ENCODE data around the gene PRICKLE1.
"Not testable (repeated sequence)": the region's sequence is repeated elsewhere in the genome, so short reads cannot be mapped to it uniquely, and the experiment has no call there.

PRICKLE1 gene

GRCh38 chr12:42552822-42553221 lies 36.7 kb downstream of the PRICKLE1 start:
- no peaks in the 10 kb centered on the region for H3K4me1 Mint-ChIP-seq
- H3K4me3 Mint-ChIP-seq, result no peak overlapping the region
- H3K27me3 Mint-ChIP-seq, result no peaks in the 10 kb centered on the region
- CTCF ChIA-PET, result no interaction called here
- DNase-seq, result no peak
- no peak overlapping the region for H3K27ac Mint-ChIP-seq
- H3K36me3 Mint-ChIP-seq, result no peaks in the 10 kb centered on the region
- H3K9me3 Mint-ChIP-seq, result no peaks in the 10 kb centered on the region

- CTCF ChIA-PET, result interaction anchor here (0.8 kb wide), 1 partner anchor 21 kb away, joined by 3 read pairs; no protein-coding TSS in a partner anchor
- Mint-ChIP-seq H3K4me3 (no peak overlapping the region), H3K27me3 (no peaks in the 10 kb centered on the region), H3K27ac (no peak overlapping the region), H3K36me3 (no peaks in the 10 kb centered on the region), H3K9me3 (no peaks in the 10 kb centered on the region), H3K4me1 (no peaks in the 10 kb centered on the region)
- no peak for DNase-seq
These were observed 38.7 kb downstream of the PRICKLE1 start for GRCh38 chr12:42550800-42551199.

GRCh38 chr12:42546709-42547108 lies 42.8 kb downstream of the PRICKLE1 start:
- Mint-ChIP-seq H3K4me3 (no peak overlapping the region), H3K9me3 (no peaks in the 10 kb centered on the region), H3K27me3 (no peaks in the 10 kb centered on the region), H3K36me3 (no peaks in the 10 kb centered on the region), H3K27ac (no peak overlapping the region), H3K4me1 (no peaks in the 10 kb centered on the region)
- CTCF ChIA-PET, result no interaction called here
- DNase-seq, result no peak

- CTCF ChIA-PET, result no interaction called here
- H3K27ac Mint-ChIP-seq, result no peak overlapping the region
- no peaks in the 10 kb centered on the region for H3K36me3 Mint-ChIP-seq
- no peaks in the 10 kb centered on the region for H3K4me1 Mint-ChIP-seq
- no peak overlapping the region for H3K4me3 Mint-ChIP-seq
- no peak for DNase-seq
- peaks cover 4% of the 10 kb centered on the region for H3K27me3 Mint-ChIP-seq
- H3K9me3 Mint-ChIP-seq, result no peaks in the 10 kb centered on the region
These were observed 47.6 kb downstream of the PRICKLE1 start for GRCh38 chr12:42541965-42542364.

- H3K27ac Mint-ChIP-seq, H3K4me1 Mint-ChIP-seq, H3K4me3 Mint-ChIP-seq, H3K9me3 Mint-ChIP-seq, H3K36me3 Mint-ChIP-seq, CTCF ChIA-PET, H3K27me3 Mint-ChIP-seq, DNase-seq: not testable (repeated sequence)
These were observed 48.2 kb downstream of the PRICKLE1 start for GRCh38 chr12:42541308-42541707.

- CTCF ChIA-PET, result no interaction called here
- Mint-ChIP-seq H3K27ac (no peak overlapping the region), H3K36me3 (no peaks in the 10 kb centered on the region), H3K4me1 (no peaks in the 10 kb centered on the region), H3K9me3 (no peaks in the 10 kb centered on the region), H3K4me3 (no peak overlapping the region), H3K27me3 (peaks cover 4% of the 10 kb centered on the region)
- DNase-seq, result no peak
These were observed 49.9 kb downstream of the PRICKLE1 start for GRCh38 chr12:42539696-42540095.

GRCh38 chr12:42538203-42538602 lies 51.3 kb downstream of the PRICKLE1 start:
- no peak for DNase-seq
- H3K4me3 Mint-ChIP-seq, result no peak overlapping the region
- H3K36me3 Mint-ChIP-seq, result no peaks in the 10 kb centered on the region
- CTCF ChIA-PET, result interaction anchor here (1.0 kb wide), 1 partner anchor 14 kb away, joined by 5 read pairs; no protein-coding TSS in a partner anchor
- no peaks in the 10 kb centered on the region for H3K9me3 Mint-ChIP-seq
- H3K4me1 Mint-ChIP-seq, result no peaks in the 10 kb centered on the region
- H3K27ac Mint-ChIP-seq, result no peak overlapping the region
- H3K27me3 Mint-ChIP-seq, result peaks cover 4% of the 10 kb centered on the region

GRCh38 chr12:42534184-42534838 lies 55.2 kb downstream of the PRICKLE1 start:
- Mint-ChIP-seq H3K27me3 (no peaks in the 10 kb centered on the region), H3K27ac (no peak overlapping the region), H3K36me3 (no peaks in the 10 kb centered on the region), H3K9me3 (no peaks in the 10 kb centered on the region), H3K4me1 (no peaks in the 10 kb centered on the region), H3K4me3 (no peak overlapping the region)
- no peak for DNase-seq
- CTCF ChIA-PET, result no interaction called here

- no peaks in the 10 kb centered on the region for H3K36me3 Mint-ChIP-seq
- H3K27ac Mint-ChIP-seq, result no peak overlapping the region
- no peak for DNase-seq
- no peak overlapping the region for H3K4me3 Mint-ChIP-seq
- no peaks in the 10 kb centered on the region for H3K4me1 Mint-ChIP-seq
- no peaks in the 10 kb centered on the region for H3K27me3 Mint-ChIP-seq
- CTCF ChIA-PET, result no interaction called here
- no peaks in the 10 kb centered on the region for H3K9me3 Mint-ChIP-seq
These were observed 59.3 kb downstream of the PRICKLE1 start for GRCh38 chr12:42530284-42530683.

- CTCF ChIA-PET, result no interaction called here
- no peak overlapping the region for H3K27ac Mint-ChIP-seq
- H3K4me1 Mint-ChIP-seq, result no peaks in the 10 kb centered on the region
- H3K27me3 Mint-ChIP-seq, result no peaks in the 10 kb centered on the region
- DNase-seq, result no peak
- no peak overlapping the region for H3K4me3 Mint-ChIP-seq
- no peaks in the 10 kb centered on the region for H3K36me3 Mint-ChIP-seq
- no peaks in the 10 kb centered on the region for H3K9me3 Mint-ChIP-seq
These were observed 64.1 kb downstream of the PRICKLE1 start for GRCh38 chr12:42525444-42525843.

- no peak overlapping the region for H3K27ac Mint-ChIP-seq
- DNase-seq, result no peak
- H3K36me3 Mint-ChIP-seq, result no peaks in the 10 kb centered on the region
- H3K9me3 Mint-ChIP-seq, result no peaks in the 10 kb centered on the region
- H3K4me1 Mint-ChIP-seq, result no peaks in the 10 kb centered on the region
- CTCF ChIA-PET, result interaction anchor here (1.2 kb wide), 1 partner anchor 14 kb away, joined by 5 read pairs; no protein-coding TSS in a partner anchor
- H3K27me3 Mint-ChIP-seq, result no peaks in the 10 kb centered on the region
- H3K4me3 Mint-ChIP-seq, result no peak overlapping the region
These were observed 64.8 kb downstream of the PRICKLE1 start for GRCh38 chr12:42524716-42525115.

- CTCF ChIA-PET, result no interaction called here
- no peak for DNase-seq
- no peaks in the 10 kb centered on the region for H3K9me3 Mint-ChIP-seq
These were observed 73.0 kb downstream of the PRICKLE1 start for GRCh38 chr12:42516573-42516972.

GRCh38 chr12:42511656-42512055 lies 77.9 kb downstream of the PRICKLE1 start:
- no peak for DNase-seq
- H3K4me1 Mint-ChIP-seq, result no peaks in the 10 kb centered on the region
- H3K36me3 Mint-ChIP-seq, result no peaks in the 10 kb centered on the region
- no peaks in the 10 kb centered on the region for H3K9me3 Mint-ChIP-seq
- CTCF ChIA-PET, result no interaction called here
- no peak overlapping the region for H3K27ac Mint-ChIP-seq
- H3K27me3 Mint-ChIP-seq, result no peaks in the 10 kb centered on the region
- H3K4me3 Mint-ChIP-seq, result no peak overlapping the region

More at GRCh38 chr12:42516573-42516972, 73.0 kb downstream of the PRICKLE1 start:
- Mint-ChIP-seq H3K4me1 (no peaks in the 10 kb centered on the region), H3K27me3 (no peaks in the 10 kb centered on the region), H3K4me3 (no peak overlapping the region), H3K36me3 (no peaks in the 10 kb centered on the region), H3K27ac (no peak overlapping the region)

GRCh38 chr12:42510823-42511222 lies 78.7 kb downstream of the PRICKLE1 start:
- DNase-seq, result no peak
- CTCF ChIA-PET, result no interaction called here
- H3K4me3 Mint-ChIP-seq, result no peak overlapping the region
- H3K27ac Mint-ChIP-seq, result no peak overlapping the region
- no peaks in the 10 kb centered on the region for H3K27me3 Mint-ChIP-seq
- no peaks in the 10 kb centered on the region for H3K9me3 Mint-ChIP-seq
- no peaks in the 10 kb centered on the region for H3K4me1 Mint-ChIP-seq
- no peaks in the 10 kb centered on the region for H3K36me3 Mint-ChIP-seq

- Mint-ChIP-seq H3K27me3 (no peaks in the 10 kb centered on the region), H3K4me3 (no peak overlapping the region), H3K27ac (no peak overlapping the region), H3K36me3 (no peaks in the 10 kb centered on the region), H3K9me3 (no peaks in the 10 kb centered on the region), H3K4me1 (no peaks in the 10 kb centered on the region)
- DNase-seq, result no peak
- CTCF ChIA-PET, result no interaction called here
These were observed 80.6 kb downstream of the PRICKLE1 start for GRCh38 chr12:42508913-42509460.

All from activated naive CD4-positive, alpha-beta T cell treated with anti-CD3 and anti-CD28 coated beads, Interleukin-2, amount 10 ng/mL, durations not matched to agents 7 days and 5 days (primary cell).